Adrenal gland (tissue), 12 donors: ENCODE data around the gene AMBRA1. TPM values are rescaled to one million over a fixed set of nuclear protein-coding genes. Genes with fewer than 3 reads are reported as not detected.

Source experiments
- DNase-seq, 7 donors: peaks; one replicate each; pipeline ENCODE4 v3.0.0-alpha.2; 2019 to 2020
- H3K27ac ChIP-seq, 5 donors: fragments of 200-600 bp; sonication (generic) in 4 of 5; 1 replicate in 3 of 5; 2 replicates in 2 of 5; pipeline versions ENCODE4 v1.5.1 to v1.8.0; 2016 to 2020; ENCODE audit warnings: mild to moderate bottlenecking in 1 of 5
- H3K27me3 ChIP-seq: fragments of 200-600 bp; 2 replicates; pipeline ENCODE4 v1.8.0; 2021
- H3K36me3 ChIP-seq, 2 donors: fragments of 200-600 bp; replicated peaks in 1 of 2; 1 replicate in 1 of 2; 2 replicates in 1 of 2; pipeline versions ENCODE4 v1.5.1 to v1.8.0; 2018 to 2022
- H3K4me1 ChIP-seq, 2 donors: fragments of 200-600 bp; replicated peaks in 1 of 2; 1 replicate in 1 of 2; 2 replicates in 1 of 2; pipeline versions ENCODE4 v1.5.1 to v1.8.0; 2018 to 2021
- H3K4me3 ChIP-seq, 4 donors: fragments of 200-600 bp; sonication (generic) in 3 of 4; one replicate each; pipeline ENCODE4 v1.5.1; 2016 to 2018
- H3K9me3 ChIP-seq, 3 donors: fragments of 200-600 bp; sonication (generic) in 1 of 3; replicated peaks in 1 of 3; 1 replicate in 2 of 3; 2 replicates in 1 of 3; pipeline versions ENCODE4 v1.5.1 to v1.8.0; 2016 to 2021
- CTCF ChIP-seq, 6 experiments: fragments of 450-650 bp in 4 of 6; fragments of 200-600 bp in 2 of 6; sonication (generic) in 1 of 6; IDR thresholded peaks; 1 replicate in 5 of 6; 2 replicates in 1 of 6; pipeline versions ENCODE4 v1.5.1 to v1.8.0; 2016 to 2021; ENCODE audit warnings: antibody characterized with exemption in 6 of 6, mild to moderate bottlenecking in 2 of 6, moderate library complexity in 1 of 6
- POLR2A ChIP-seq, 2 donors: fragments of 450-650 bp; IDR thresholded peaks; one replicate each; pipeline ENCODE4 v1.6.1; 2017; ENCODE audit warnings: antibody characterized with exemption in 2 of 2, mild to moderate bottlenecking in 2 of 2, moderate library complexity in 1 of 2
- WGBS, 4 donors: extraction: QIAGEN DNeasy Blood & Tissue Kit in 2 of 4; methylation state at CpG; one replicate each; pipeline versions ENCODE4 v1.1.5 to v1.1.7; 2013 to 2017; 5-methylcytosine and 5-hydroxymethylcytosine counted together
- intact Hi-C, 2 donors: fragments of 100-400 bp; cut with DNase I; formaldehyde crosslinking; loops; one replicate each; pipeline versions ENCODE4 v1.14.1 to v1.15.0; 2022 to 2023
- polyA plus RNA-seq, 3 donors: library from polyadenylated mRNA; stranded (reverse); fragments of 200-250 nt in 2 of 3; fragments of 350-450 nt in 1 of 3; fragmentation: Illumina TruSeq in 1 of 3; extraction: RNeasy Lipid Tissue Mini Kit (QIAGEN cat#74804) in 1 of 3; gene quantifications; one replicate each; pipeline ENCODE4 v1.2.3, GENCODE V29; 2013 to 2014
- total RNA-seq, 9 donors: library from RNA; depleted of rRNA in 4 of 9; stranded (reverse); fragments of >200 nt in 4 of 9; fragments of 120-200 nt in 1 of 9; fragmentation: NEBNext Ultra II Directional in 1 of 9; extraction: Animal tissue kit (Norgen Biotek cat#: 25700) in 1 of 9; gene quantifications; one replicate each; pipeline versions ENCODE4 v1.1.0 to v1.2.4, GENCODE V29; 2013 to 2023
- donor health status: healthy with polysubstance abuse.
- donor health status: Bipolar disorder and iron deficiency.
- donor health status: DM: yes; HTN: yes; CAD: no.
- donor health status: DM: no; HTN: no; CAD: no.
- donor health status: DM: no; HTN: no; CAD: no.
- donor health status: DM: yes; HTN: yes; CAD: no.

The AMBRA1 gene
- total and polyA plus RNA-seq, 12 donors: 16.2 to 73.3 (median 49.7) TPM

- Histone ChIP-seq H3K4me3 (no peak overlapping the region), H3K9me3 (no peaks in the 10 kb centered on the region), H3K4me1 (peaks cover 16 to 29% of the 10 kb centered on the region in 2 donors), H3K36me3 (peaks cover 0 to 66% of the 10 kb centered on the region in 2 donors), H3K27ac (peak overlapping the region in 4 of 5 donors; percentile 29 to 85 (median 76)), H3K27me3 (no peaks in the 10 kb centered on the region)
- peak in 3 of 6 experiments; percentile 17 to 25 (median 25) for TF ChIP-seq CTCF (IDR thresholded peaks at IDR 0.05)
- TF ChIP-seq POLR2A (IDR thresholded peaks at IDR 0.05): no peak
- 46 to 78% (median 49%) methylated on average over 7 to 16 of the region's 16 CpGs for WGBS, 4 donors
- intact Hi-C loops: loop anchor here in 1 of 2 donors (2.0 kb wide), 1 partner anchor 17 kb away; no protein-coding TSS in a partner anchor
- DNase-seq: peak; percentile 73 to 79 (median 75)
Observed at GRCh38 chr11:46541593-46542371, 52.0 kb downstream of the AMBRA1 start.

- H3K36me3 ChIP-seq: peaks cover 0 to 56% of the 10 kb centered on the region in 2 donors
- H3K4me1 ChIP-seq: peaks cover 16 to 34% of the 10 kb centered on the region in 2 donors
- H3K4me3 ChIP-seq: no peak overlapping the region
- no peak for TF ChIP-seq CTCF (IDR thresholded peaks at IDR 0.05)
- no peak for TF ChIP-seq POLR2A (IDR thresholded peaks at IDR 0.05)
- H3K27ac ChIP-seq: peak overlapping the region in 1 of 5 donors; percentile 79
- no peaks in the 10 kb centered on the region for H3K9me3 ChIP-seq
- intact Hi-C loops: no loop called here
- no peaks in the 10 kb centered on the region for H3K27me3 ChIP-seq
- no peak for DNase-seq
- 95 to 99% (median 96%) methylated on average over 4 of the region's 4 CpGs for WGBS, 4 donors
Observed at GRCh38 chr11:46540807-46541206, 53.0 kb downstream of the AMBRA1 start.

GRCh38 chr11:46537537-46538295 is 56.1 kb downstream of the AMBRA1 start:
- DNase-seq: peak; percentile 65 to 82 (median 69)
- H3K36me3 ChIP-seq: peaks cover 0 to 28% of the 10 kb centered on the region in 2 donors
- H3K4me3 ChIP-seq: no peak overlapping the region
- intact Hi-C loops: loop anchor here (5.0 kb wide), 1 partner anchor 150 kb away; no protein-coding TSS in a partner anchor
- no peaks in the 10 kb centered on the region for H3K9me3 ChIP-seq
- H3K4me1 ChIP-seq: peaks cover 16 to 38% of the 10 kb centered on the region in 2 donors
- 47 to 56% (median 51%) methylated on average over 5 of the region's 5 CpGs for WGBS, 4 donors
- no peaks in the 10 kb centered on the region for H3K27me3 ChIP-seq
- TF ChIP-seq CTCF (IDR thresholded peaks at IDR 0.05) (peak; percentile 81 to 91 (median 86)), POLR2A (IDR thresholded peaks at IDR 0.05) (no peak)
- peak overlapping the region in 1 of 5 donors; percentile 18 for H3K27ac ChIP-seq

GRCh38 chr11:46537121-46537520 is 56.7 kb downstream of the AMBRA1 start:
- no peak for DNase-seq
- 41 to 44% (median 42%) methylated on average over 2 of the region's 2 CpGs for WGBS, 4 donors
- Histone ChIP-seq H3K4me3 (no peak overlapping the region), H3K27ac (peak overlapping the region in 1 of 5 donors; percentile 18), H3K27me3 (no peaks in the 10 kb centered on the region), H3K36me3 (peaks cover 0 to 22% of the 10 kb centered on the region in 2 donors), H3K4me1 (peaks cover 12 to 34% of the 10 kb centered on the region in 2 donors), H3K9me3 (no peaks in the 10 kb centered on the region)
- TF ChIP-seq CTCF (IDR thresholded peaks at IDR 0.05) (no peak), POLR2A (IDR thresholded peaks at IDR 0.05) (no peak)
- intact Hi-C loops: loop anchor here (5.0 kb wide), 1 partner anchor 150 kb away; no protein-coding TSS in a partner anchor
